NOMO-1 (cell line): ENCODE results near the gene HNF4A.

Experiments used
- DNase-seq, 2 experiments: peaks; one replicate each; lab custom pipeline; 2025; ENCODE audit not compliant: unreplicated experiment in 2 of 2; lab: John Stamatoyannopoulos, UW

The HNF4A gene

GRCh38 chr20:44420497-44420896, 65.0 kb downstream of the HNF4A start:
- DNase-seq = no peak

- DNase-seq = peak; percentile 40 to 47
Observed at GRCh38 chr20:44422083-44422482, 66.6 kb downstream of the HNF4A start.

- no peak for DNase-seq
Observed at GRCh38 chr20:44423480-44423879, 68.0 kb downstream of the HNF4A start.

- no peak for DNase-seq
Observed at GRCh38 chr20:44424039-44424495, 68.6 kb downstream of the HNF4A start.

GRCh38 chr20:44425923-44426322, 70.4 kb downstream of the HNF4A start:
- DNase-seq = no peak

- DNase-seq = no peak
Observed at GRCh38 chr20:44426879-44427790, 71.6 kb downstream of the HNF4A start.

GRCh38 chr20:44427804-44428173, 72.3 kb downstream of the HNF4A start:
- DNase-seq = no peak

GRCh38 chr20:44428174-44429016, 72.9 kb downstream of the HNF4A start:
- DNase-seq = no peak

- no peak for DNase-seq
Observed at GRCh38 chr20:44429017-44429339, 73.5 kb downstream of the HNF4A start.

GRCh38 chr20:44429419-44430269, 74.1 kb downstream of the HNF4A start:
- DNase-seq = no peak

- DNase-seq = no peak
Observed at GRCh38 chr20:44430270-44431065, 75.0 kb downstream of the HNF4A start.

GRCh38 chr20:44431118-44431501, 75.6 kb downstream of the HNF4A start:
- no peak for DNase-seq

- DNase-seq = no peak
Observed at GRCh38 chr20:44431502-44432234, 76.2 kb downstream of the HNF4A start.

GRCh38 chr20:44432618-44433577, 77.4 kb downstream of the HNF4A start:
- DNase-seq = no peak

GRCh38 chr20:44433751-44434538, 78.4 kb downstream of the HNF4A start:
- DNase-seq = no peak

GRCh38 chr20:44435630-44436335, 80.3 kb downstream of the HNF4A start:
- peak; percentile 35 to 70 for DNase-seq

- DNase-seq = no peak
Observed at GRCh38 chr20:44436393-44436792, 80.9 kb downstream of the HNF4A start.
